ENCODE measurements around the gene CFAP20. TPM values are rescaled to one million over a fixed set of nuclear protein-coding genes. Genes with fewer than 3 reads are reported as not detected.

CFAP20 gene
- total RNA-seq, 1 experiment from 2014 or later, result 58.3 TPM

GRCh38 chr16:58070585-58070984, 58.6 kb downstream of the CFAP20 start:
- ATAC-seq, result no peak
- Histone ChIP-seq H3K4me1 (ENCODE audit: insufficient read depth, low read length) (no peaks in the 10 kb centered on the region), H3K27ac (ENCODE audit: low read length) (no peak overlapping the region), H4K20me1 (ENCODE audit: low read length) (no peaks in the 10 kb centered on the region), H3K9me3 (ENCODE audit: low read length) (no peaks in the 10 kb centered on the region), H3K4me3 (ENCODE audit: low read length) (no peak overlapping the region), H3K9me2 (replicated peaks; ENCODE audit: low read length) (no peaks in the 10 kb centered on the region), H3K27me3 (ENCODE audit: low read length) (no peaks in the 10 kb centered on the region), H3K36me3 (ENCODE audit: low read depth, low read length) (no peaks in the 10 kb centered on the region), H3K9ac (ENCODE audit: low read length) (no peak overlapping the region), H3K4me2 (ENCODE audit: low read length) (no peak overlapping the region), H3F3A (ENCODE audit: low read length, unreplicated experiment) (no peaks in the 10 kb centered on the region), H3K79me2 (ENCODE audit: low read length) (no peaks in the 10 kb centered on the region), H2AFZ (ENCODE audit: low read length) (no peak overlapping the region)
- no TSS peak for BruUV-seq (replicated peaks)
- POLR2A ChIA-PET (ENCODE audit: unreplicated experiment), result no interaction called here
- CTCF ChIA-PET, result no interaction called here
- TF ChIP-seq EZH2phosphoT487 (IDR thresholded peaks at IDR 0.05; ENCODE audit: borderline replicate concordance, low read length) (no peak), CTCF (conservative IDR thresholded peaks at IDR 0.05; ENCODE audit: low read depth, low read length) (no peak), EZH2 (IDR thresholded peaks at IDR 0.05; ENCODE audit: low read length, unreplicated experiment) (no peak)
- intact Hi-C loops (cut with micrococcal nuclease), result no loop called here
- no peak for DNase-seq

Other genes with a start within 250 kb of the CFAP20 start
- gene CNGB1, start 158.3 kb downstream of the CFAP20 start, total RNA-seq (2014; rRNA removed), result 0.04 TPM in 1 of 2 replicates, not detected in the other
- 2.2 TPM in 2 replicates for gene ZNF319, start 128.7 kb downstream of the CFAP20 start, total RNA-seq (2014; rRNA removed)
- 18.7 and 25.1 TPM in 2 replicates for gene USB1, start 128.0 kb downstream of the CFAP20 start, total RNA-seq (2014; rRNA removed)
- 6.3 and 9.4 TPM in 2 replicates for gene MMP15, start 103.6 kb downstream of the CFAP20 start, total RNA-seq (2014; rRNA removed)
- gene CSNK2A2, start 68.7 kb upstream of the CFAP20 start, total RNA-seq (2014; rRNA removed), result 14.2 and 17.7 TPM in 2 replicates
- not detected in 2 replicates for gene PRSS54, start 165.6 kb upstream of the CFAP20 start, total RNA-seq (2014; rRNA removed)